Measurements from ENCODE around the gene PRR12. TPM values are rescaled to one million over a fixed set of nuclear protein-coding genes. Genes with fewer than 3 reads are reported as not detected.

PRR12 gene
- total RNA-seq, 1 donor from 2014 or later: 0.79 TPM

DNA sequence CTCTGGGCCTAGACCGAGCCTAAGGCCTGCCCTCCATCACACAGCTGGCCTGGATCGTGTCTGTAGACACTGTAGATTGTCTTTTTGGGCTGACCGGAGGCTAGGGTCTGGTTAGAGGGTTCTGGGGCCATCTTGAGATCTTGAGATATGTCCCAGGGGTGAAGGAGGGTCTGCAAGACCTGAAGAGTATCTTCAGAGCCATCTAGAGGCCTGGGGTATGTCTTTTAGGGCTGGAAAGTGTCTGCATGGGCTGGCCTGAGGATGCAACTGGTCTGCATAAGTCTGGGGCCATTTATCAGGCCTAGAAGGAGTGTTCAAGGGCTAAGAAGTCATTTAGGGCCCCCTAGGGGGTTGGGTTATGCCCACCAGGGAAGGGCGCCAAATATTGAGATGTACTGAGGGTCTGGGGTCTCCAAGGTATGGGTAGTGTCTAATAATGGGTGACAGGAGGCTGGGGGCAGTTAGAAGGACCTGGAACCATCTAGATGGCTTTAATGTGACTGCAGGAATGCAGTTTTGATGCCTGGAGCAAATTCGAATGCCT, 51.6 kb downstream of the PRR12 start:
- Histone ChIP-seq H3K36me3 (ENCODE audit: control insufficient read depth, insufficient read depth, low read length) (peaks cover 14% of the 10 kb centered on the region), H3K4me3 (ENCODE audit: low read depth, low read length) (peak overlapping the region; percentile 95), H3K27me3 (ENCODE audit: control insufficient read depth, insufficient read depth, low read length) (no peaks in the 10 kb centered on the region)
- FAIRE-seq (no peak), DNase-seq (ENCODE audit: low read depth) (no peak)
- TF ChIP-seq, protein P1, sequence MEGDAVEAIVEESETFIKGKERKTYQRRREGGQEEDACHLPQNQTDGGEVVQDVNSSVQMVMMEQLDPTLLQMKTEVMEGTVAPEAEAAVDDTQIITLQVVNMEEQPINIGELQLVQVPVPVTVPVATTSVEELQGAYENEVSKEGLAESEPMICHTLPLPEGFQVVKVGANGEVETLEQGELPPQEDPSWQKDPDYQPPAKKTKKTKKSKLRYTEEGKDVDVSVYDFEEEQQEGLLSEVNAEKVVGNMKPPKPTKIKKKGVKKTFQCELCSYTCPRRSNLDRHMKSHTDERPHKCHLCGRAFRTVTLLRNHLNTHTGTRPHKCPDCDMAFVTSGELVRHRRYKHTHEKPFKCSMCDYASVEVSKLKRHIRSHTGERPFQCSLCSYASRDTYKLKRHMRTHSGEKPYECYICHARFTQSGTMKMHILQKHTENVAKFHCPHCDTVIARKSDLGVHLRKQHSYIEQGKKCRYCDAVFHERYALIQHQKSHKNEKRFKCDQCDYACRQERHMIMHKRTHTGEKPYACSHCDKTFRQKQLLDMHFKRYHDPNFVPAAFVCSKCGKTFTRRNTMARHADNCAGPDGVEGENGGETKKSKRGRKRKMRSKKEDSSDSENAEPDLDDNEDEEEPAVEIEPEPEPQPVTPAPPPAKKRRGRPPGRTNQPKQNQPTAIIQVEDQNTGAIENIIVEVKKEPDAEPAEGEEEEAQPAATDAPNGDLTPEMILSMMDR (IDR thresholded peaks at IDR 0.05; ENCODE audit: insufficient read depth, low read length, severe bottlenecking): no peak

DNA sequence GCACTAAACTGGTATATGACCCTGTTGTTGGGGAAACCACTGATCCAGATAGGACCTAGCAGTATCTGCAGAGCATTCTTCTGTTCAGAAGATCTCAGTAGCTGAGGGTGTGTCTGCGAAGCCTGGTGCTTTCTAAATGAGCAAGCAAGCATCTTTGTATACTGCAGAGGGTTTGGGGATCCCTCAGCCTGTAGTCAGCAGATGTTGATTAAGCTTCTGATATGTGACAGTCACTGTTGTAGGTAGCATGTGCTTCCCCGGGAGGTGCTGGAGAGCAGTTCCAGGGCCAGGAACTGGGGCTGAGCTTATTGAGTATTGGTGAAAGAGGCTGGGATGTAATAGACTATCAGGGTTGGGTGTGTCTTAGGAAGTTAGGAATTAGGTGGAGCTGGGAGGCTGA, 52.5 kb downstream of the PRR12 start:
- peaks cover 14% of the 10 kb centered on the region for H3K36me3 ChIP-seq (ENCODE audit: control insufficient read depth, insufficient read depth, low read length)
- H3K27me3 ChIP-seq (ENCODE audit: control insufficient read depth, insufficient read depth, low read length): no peaks in the 10 kb centered on the region
- no peak for FAIRE-seq
- DNase-seq (ENCODE audit: low read depth): no peak
- H3K4me3 ChIP-seq (ENCODE audit: low read depth, low read length): no peak overlapping the region
- TF ChIP-seq, protein P1 (IDR thresholded peaks at IDR 0.05; ENCODE audit: insufficient read depth, low read length, severe bottlenecking): no peak

DNA sequence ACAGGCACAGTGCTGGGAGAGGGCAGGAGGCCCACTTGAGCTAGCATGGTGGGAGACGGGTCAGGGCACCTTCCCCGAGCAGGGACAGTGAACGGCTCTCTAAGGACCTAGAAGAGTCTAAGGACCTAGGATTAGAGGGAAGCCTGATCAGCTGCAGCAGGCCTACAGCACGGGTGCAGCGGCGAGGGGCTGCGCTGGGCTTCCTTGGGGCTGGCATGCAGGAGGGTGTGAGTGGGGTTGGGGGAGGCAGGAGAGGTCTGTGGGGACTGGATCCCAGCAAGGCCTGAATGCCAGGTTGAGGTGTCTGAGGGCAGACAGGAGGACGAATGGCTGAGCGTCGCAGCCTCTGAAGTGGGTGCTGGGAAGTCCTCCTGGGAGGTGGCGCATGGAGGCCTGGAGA, 54.6 kb downstream of the PRR12 start:
- no peak for FAIRE-seq
- H3K36me3 ChIP-seq (ENCODE audit: control insufficient read depth, insufficient read depth, low read length): peaks cover 18% of the 10 kb centered on the region

DNA sequence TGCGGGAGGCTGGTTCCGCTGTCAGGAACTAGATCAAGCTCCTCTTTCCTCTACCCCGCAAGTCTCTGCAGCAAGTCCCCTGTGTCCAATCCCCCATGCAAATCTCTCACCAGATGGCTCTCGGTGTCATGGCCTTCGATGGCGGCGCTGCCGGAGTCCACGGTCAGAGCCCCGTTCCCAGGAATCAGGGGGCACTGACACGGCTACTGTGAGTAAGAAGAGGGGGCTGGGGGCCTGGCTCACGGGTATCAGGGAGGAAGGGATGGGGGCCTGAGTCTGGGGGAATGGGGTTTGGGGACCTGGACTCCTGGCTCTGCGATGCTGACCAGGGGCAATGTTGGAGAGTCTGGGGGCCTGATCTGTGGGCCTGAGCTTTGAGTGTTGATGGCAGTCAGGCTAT, 55.0 kb downstream of the PRR12 start:
- Histone ChIP-seq H3K36me3 (ENCODE audit: control insufficient read depth, insufficient read depth, low read length) (peaks cover 20% of the 10 kb centered on the region), H3K4me3 (ENCODE audit: low read depth, low read length) (no peak overlapping the region), H3K27me3 (ENCODE audit: control insufficient read depth, insufficient read depth, low read length) (no peaks in the 10 kb centered on the region)
- TF ChIP-seq, protein P1 (IDR thresholded peaks at IDR 0.05; ENCODE audit: insufficient read depth, low read length, severe bottlenecking): no peak
- no peak for FAIRE-seq
- DNase-seq (ENCODE audit: low read depth): no peak

More for the DNA sequence above, 54.6 kb downstream of the PRR12 start:
- Histone ChIP-seq H3K4me3 (ENCODE audit: low read depth, low read length) (no peak overlapping the region), H3K27me3 (ENCODE audit: control insufficient read depth, insufficient read depth, low read length) (no peaks in the 10 kb centered on the region)
- TF ChIP-seq, protein P1 (IDR thresholded peaks at IDR 0.05; ENCODE audit: insufficient read depth, low read length, severe bottlenecking): no peak
- no peak for DNase-seq (ENCODE audit: low read depth)

DNA sequence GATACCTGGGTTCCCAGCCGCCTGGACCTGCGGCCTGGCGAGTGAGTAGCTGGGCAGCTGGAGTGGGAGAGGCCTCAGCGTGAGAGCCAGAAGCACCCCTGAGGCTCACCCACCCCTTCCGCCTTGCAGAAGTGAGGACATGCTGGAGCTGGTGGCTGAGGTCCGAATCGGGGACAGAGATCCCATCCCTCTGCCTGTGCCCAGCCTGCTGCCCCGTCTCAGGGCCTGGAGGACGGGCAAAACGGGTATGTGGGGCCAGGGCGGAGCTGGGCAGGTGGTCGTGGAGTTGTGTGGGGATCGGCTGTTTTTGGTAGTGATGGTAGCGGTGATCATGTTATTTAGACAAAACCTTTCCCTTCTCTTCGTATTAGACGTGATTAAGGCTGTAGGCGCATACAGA, 55.6 kb downstream of the PRR12 start:
- no peak overlapping the region for H3K4me3 ChIP-seq (ENCODE audit: low read depth, low read length)
- TF ChIP-seq, protein P1 (IDR thresholded peaks at IDR 0.05; ENCODE audit: insufficient read depth, low read length, severe bottlenecking): no peak
- no peaks in the 10 kb centered on the region for H3K27me3 ChIP-seq (ENCODE audit: control insufficient read depth, insufficient read depth, low read length)
- DNase-seq (ENCODE audit: low read depth) (no peak), FAIRE-seq (peak; percentile 62)
- peaks cover 21% of the 10 kb centered on the region for H3K36me3 ChIP-seq (ENCODE audit: control insufficient read depth, insufficient read depth, low read length)
